Adrenal gland (tissue), 12 donors: Measurements from ENCODE around the gene CBLL1. TPM values are rescaled to one million over a fixed set of nuclear protein-coding genes. Genes with fewer than 3 reads are reported as not detected.

Source experiments
- DNase-seq, 7 donors: peaks; one replicate each; pipeline ENCODE4 v3.0.0-alpha.2; 2019 to 2020
- H3K27ac ChIP-seq, 5 donors: fragments of 200-600 bp; sonication (generic) in 4 of 5; 1 replicate in 3 of 5; 2 replicates in 2 of 5; pipeline versions ENCODE4 v1.5.1 to v1.8.0; 2016 to 2020; ENCODE audit warnings: mild to moderate bottlenecking in 1 of 5
- H3K27me3 ChIP-seq: fragments of 200-600 bp; 2 replicates; pipeline ENCODE4 v1.8.0; 2021
- H3K36me3 ChIP-seq, 2 donors: fragments of 200-600 bp; replicated peaks in 1 of 2; 1 replicate in 1 of 2; 2 replicates in 1 of 2; pipeline versions ENCODE4 v1.5.1 to v1.8.0; 2018 to 2022
- H3K4me1 ChIP-seq, 2 donors: fragments of 200-600 bp; replicated peaks in 1 of 2; 1 replicate in 1 of 2; 2 replicates in 1 of 2; pipeline versions ENCODE4 v1.5.1 to v1.8.0; 2018 to 2021
- H3K4me3 ChIP-seq, 4 donors: fragments of 200-600 bp; sonication (generic) in 3 of 4; one replicate each; pipeline ENCODE4 v1.5.1; 2016 to 2018
- H3K9me3 ChIP-seq, 3 donors: fragments of 200-600 bp; sonication (generic) in 1 of 3; replicated peaks in 1 of 3; 1 replicate in 2 of 3; 2 replicates in 1 of 3; pipeline versions ENCODE4 v1.5.1 to v1.8.0; 2016 to 2021
- POLR2A ChIP-seq, 2 donors: fragments of 450-650 bp; IDR thresholded peaks; one replicate each; pipeline ENCODE4 v1.6.1; 2017; ENCODE audit warnings: antibody characterized with exemption in 2 of 2, mild to moderate bottlenecking in 2 of 2, moderate library complexity in 1 of 2
- WGBS, 4 donors: extraction: QIAGEN DNeasy Blood & Tissue Kit in 2 of 4; methylation state at CpG; one replicate each; pipeline versions ENCODE4 v1.1.5 to v1.1.7; 2013 to 2017; 5-methylcytosine and 5-hydroxymethylcytosine counted together
- intact Hi-C, 2 donors: fragments of 100-400 bp; cut with DNase I; formaldehyde crosslinking; loops; one replicate each; pipeline versions ENCODE4 v1.14.1 to v1.15.0; 2022 to 2023
- polyA plus RNA-seq, 3 donors: library from polyadenylated mRNA; stranded (reverse); fragments of 200-250 nt in 2 of 3; fragments of 350-450 nt in 1 of 3; fragmentation: Illumina TruSeq in 1 of 3; extraction: RNeasy Lipid Tissue Mini Kit (QIAGEN cat#74804) in 1 of 3; gene quantifications; one replicate each; pipeline ENCODE4 v1.2.3, GENCODE V29; 2013 to 2014
- total RNA-seq, 9 donors: library from RNA; depleted of rRNA in 4 of 9; stranded (reverse); fragments of >200 nt in 4 of 9; fragments of 120-200 nt in 1 of 9; fragmentation: NEBNext Ultra II Directional in 1 of 9; extraction: Animal tissue kit (Norgen Biotek cat#: 25700) in 1 of 9; gene quantifications; one replicate each; pipeline versions ENCODE4 v1.1.0 to v1.2.4, GENCODE V29; 2013 to 2023
- TF ChIP-seq, protein P1 (sequence below), 6 experiments: fragments of 450-650 bp in 4 of 6; fragments of 200-600 bp in 2 of 6; sonication (generic) in 1 of 6; IDR thresholded peaks; 1 replicate in 5 of 6; 2 replicates in 1 of 6; pipeline versions ENCODE4 v1.5.1 to v1.8.0; 2016 to 2021; ENCODE audit warnings: antibody characterized with exemption in 6 of 6, mild to moderate bottlenecking in 2 of 6, moderate library complexity in 1 of 6
- donor health status: healthy with polysubstance abuse.
- donor health status: Bipolar disorder and iron deficiency.
- donor health status: DM: yes; HTN: yes; CAD: no.
- donor health status: DM: no; HTN: no; CAD: no.
- donor health status: DM: no; HTN: no; CAD: no.
- donor health status: DM: yes; HTN: yes; CAD: no.

Gene CBLL1
- total and polyA plus RNA-seq, 12 donors: 4.0 to 34.1 (median 19.8) TPM

DNA sequence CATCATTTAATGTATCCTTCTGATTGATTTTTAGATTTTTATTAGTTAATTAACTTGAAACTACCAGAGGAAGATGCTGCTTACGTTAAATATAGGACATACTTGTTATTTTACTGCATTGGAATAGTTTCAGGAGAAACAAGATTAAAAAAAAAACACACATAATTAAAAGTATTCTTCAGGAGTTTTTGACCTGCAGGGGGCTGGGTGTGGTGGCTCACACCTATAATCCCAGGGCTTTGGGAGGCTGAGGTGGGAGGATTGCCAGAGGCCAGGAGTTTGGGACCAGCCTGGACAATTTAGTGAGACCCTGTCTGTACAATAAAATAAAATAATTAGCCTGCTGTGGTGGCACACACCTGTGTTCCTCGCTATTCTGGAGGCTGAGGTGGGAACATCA lies 10.7 kb downstream of the CBLL1 start:
- no peak overlapping the region for H3K27ac ChIP-seq
- H3K27me3 ChIP-seq: no peaks in the 10 kb centered on the region
- intact Hi-C loops: no loop called here
- H3K36me3 ChIP-seq: peaks cover 0 to 82% of the 10 kb centered on the region in 2 donors
- TF ChIP-seq, protein P1, sequence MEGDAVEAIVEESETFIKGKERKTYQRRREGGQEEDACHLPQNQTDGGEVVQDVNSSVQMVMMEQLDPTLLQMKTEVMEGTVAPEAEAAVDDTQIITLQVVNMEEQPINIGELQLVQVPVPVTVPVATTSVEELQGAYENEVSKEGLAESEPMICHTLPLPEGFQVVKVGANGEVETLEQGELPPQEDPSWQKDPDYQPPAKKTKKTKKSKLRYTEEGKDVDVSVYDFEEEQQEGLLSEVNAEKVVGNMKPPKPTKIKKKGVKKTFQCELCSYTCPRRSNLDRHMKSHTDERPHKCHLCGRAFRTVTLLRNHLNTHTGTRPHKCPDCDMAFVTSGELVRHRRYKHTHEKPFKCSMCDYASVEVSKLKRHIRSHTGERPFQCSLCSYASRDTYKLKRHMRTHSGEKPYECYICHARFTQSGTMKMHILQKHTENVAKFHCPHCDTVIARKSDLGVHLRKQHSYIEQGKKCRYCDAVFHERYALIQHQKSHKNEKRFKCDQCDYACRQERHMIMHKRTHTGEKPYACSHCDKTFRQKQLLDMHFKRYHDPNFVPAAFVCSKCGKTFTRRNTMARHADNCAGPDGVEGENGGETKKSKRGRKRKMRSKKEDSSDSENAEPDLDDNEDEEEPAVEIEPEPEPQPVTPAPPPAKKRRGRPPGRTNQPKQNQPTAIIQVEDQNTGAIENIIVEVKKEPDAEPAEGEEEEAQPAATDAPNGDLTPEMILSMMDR (IDR thresholded peaks at IDR 0.05): no peak
- TF ChIP-seq POLR2A (IDR thresholded peaks at IDR 0.05): no peak
- H3K9me3 ChIP-seq: no peaks in the 10 kb centered on the region
- H3K4me3 ChIP-seq: no peak overlapping the region
- WGBS, 4 donors: 95 to 100% (median 99%) methylated on average over 2 of the region's 2 CpGs
- H3K4me1 ChIP-seq: no peaks in the 10 kb centered on the region
- DNase-seq: no peak

DNA sequence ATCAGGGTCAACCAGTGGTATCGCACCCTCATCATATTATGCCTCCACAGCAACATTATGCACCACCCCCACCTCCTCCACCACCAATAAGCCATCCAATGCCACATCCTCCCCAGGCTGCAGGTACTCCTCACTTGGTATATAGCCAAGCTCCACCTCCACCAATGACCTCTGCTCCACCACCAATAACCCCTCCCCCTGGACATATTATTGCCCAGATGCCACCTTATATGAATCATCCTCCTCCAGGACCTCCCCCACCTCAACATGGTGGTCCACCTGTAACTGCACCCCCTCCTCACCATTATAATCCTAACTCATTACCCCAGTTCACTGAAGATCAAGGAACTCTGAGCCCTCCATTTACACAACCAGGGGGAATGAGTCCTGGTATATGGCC lies 14.7 kb downstream of the CBLL1 start:
- no peak overlapping the region for H3K27ac ChIP-seq
- peaks cover 0 to 55% of the 10 kb centered on the region in 2 donors for H3K36me3 ChIP-seq
- intact Hi-C loops: no loop called here
- no peaks in the 10 kb centered on the region for H3K9me3 ChIP-seq
- DNase-seq: no peak
- TF ChIP-seq, protein P1 (IDR thresholded peaks at IDR 0.05): no peak
- no peak for TF ChIP-seq POLR2A (IDR thresholded peaks at IDR 0.05)
- H3K4me3 ChIP-seq: no peak overlapping the region
- no peaks in the 10 kb centered on the region for H3K27me3 ChIP-seq
- no peaks in the 10 kb centered on the region for H3K4me1 ChIP-seq
- 92 to 100% (median 100%) methylated on average over 1 of the region's 1 CpG for WGBS, 4 donors

DNA sequence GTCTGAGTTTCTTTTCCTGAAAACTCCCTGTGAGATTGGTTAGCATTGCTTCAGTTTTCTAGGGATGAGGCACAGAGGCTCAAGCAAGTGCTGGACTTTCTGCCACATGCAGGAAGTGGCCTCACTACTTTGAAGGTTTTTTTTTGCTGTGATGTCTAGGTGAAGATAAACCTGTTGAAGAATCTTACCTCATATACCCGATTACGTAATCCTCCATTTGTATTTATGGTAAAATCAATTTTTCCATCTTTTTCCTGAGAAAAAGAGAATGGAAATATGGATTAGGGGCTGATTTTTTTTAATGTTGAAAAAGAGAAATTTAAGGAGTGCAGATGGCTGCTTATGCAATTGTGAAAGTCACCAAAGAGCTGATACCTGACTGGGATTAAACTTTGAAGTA lies 23.4 kb downstream of the CBLL1 start:
- 91 to 99% (median 97%) methylated on average over 2 of the region's 2 CpGs for WGBS, 4 donors
- no peaks in the 10 kb centered on the region for H3K27me3 ChIP-seq
- H3K27ac ChIP-seq: no peak overlapping the region
- no peaks in the 10 kb centered on the region for H3K4me1 ChIP-seq
- no peaks in the 10 kb centered on the region for H3K36me3 ChIP-seq
- no peak overlapping the region for H3K4me3 ChIP-seq
- no peak for DNase-seq
- H3K9me3 ChIP-seq: no peaks in the 10 kb centered on the region
- no peak for TF ChIP-seq POLR2A (IDR thresholded peaks at IDR 0.05)
- intact Hi-C loops: loop anchor here in 1 of 2 donors (10.0 kb wide), 1 partner anchor 67 kb away; no protein-coding TSS in a partner anchor

DNA sequence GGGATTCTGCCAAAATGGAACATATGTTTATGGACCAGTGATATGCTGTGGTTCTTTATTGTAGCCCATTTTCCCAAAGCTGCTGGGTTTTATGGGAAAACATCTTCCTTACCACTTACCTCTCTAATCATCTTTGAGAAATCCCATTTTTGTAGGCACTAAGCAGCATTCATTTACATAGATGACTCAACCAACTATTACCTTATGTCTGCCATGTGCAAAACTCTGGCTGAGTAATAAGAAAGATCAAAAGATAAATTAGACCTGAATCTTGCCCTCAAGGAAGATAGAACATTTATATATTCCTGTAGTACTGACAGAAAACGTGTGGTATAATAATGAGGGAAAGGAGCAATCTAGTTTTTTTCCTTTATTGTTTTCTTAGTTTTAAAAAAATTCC lies 24.3 kb downstream of the CBLL1 start:
- DNase-seq: no peak
- WGBS, 4 donors: 65 to 74% (median 70%) methylated on average over 1 of the region's 1 CpG

GRCh38 chr7:107773027-107773426 lies 29.1 kb downstream of the CBLL1 start:
- Histone ChIP-seq H3K4me1 (no peaks in the 10 kb centered on the region), H3K4me3 (no peak overlapping the region), H3K9me3 (no peaks in the 10 kb centered on the region), H3K36me3 (no peaks in the 10 kb centered on the region), H3K27me3 (no peaks in the 10 kb centered on the region), H3K27ac (no peak overlapping the region)
- no peak for DNase-seq
- intact Hi-C loops: no loop called here
- TF ChIP-seq, protein P1 (IDR thresholded peaks at IDR 0.05): no peak
- TF ChIP-seq POLR2A (IDR thresholded peaks at IDR 0.05): no peak
- 48 to 59% (median 53%) methylated on average over 2 of the region's 2 CpGs for WGBS, 4 donors

More for the DNA sequence above, 24.3 kb downstream of the CBLL1 start:
- Histone ChIP-seq H3K27ac (no peak overlapping the region), H3K4me3 (no peak overlapping the region), H3K4me1 (no peaks in the 10 kb centered on the region), H3K36me3 (no peaks in the 10 kb centered on the region), H3K27me3 (no peaks in the 10 kb centered on the region), H3K9me3 (no peaks in the 10 kb centered on the region)
- intact Hi-C loops: loop anchor here in 1 of 2 donors (10.0 kb wide), 1 partner anchor 67 kb away; no protein-coding TSS in a partner anchor
- TF ChIP-seq, protein P1 (IDR thresholded peaks at IDR 0.05): no peak
- TF ChIP-seq POLR2A (IDR thresholded peaks at IDR 0.05): no peak
